ENCODE measurements around the gene SRPRB. TPM values are rescaled to one million over a fixed set of nuclear protein-coding genes. Genes with fewer than 3 reads are reported as not detected.

Gene SRPRB
- total and polyA plus RNA-seq, 9 of the 15 experiments (the other 6 are each of a cell fraction or from before 2014, with no cell fraction given): 29.5 to 66.0 (median 41.4) TPM

DNA sequence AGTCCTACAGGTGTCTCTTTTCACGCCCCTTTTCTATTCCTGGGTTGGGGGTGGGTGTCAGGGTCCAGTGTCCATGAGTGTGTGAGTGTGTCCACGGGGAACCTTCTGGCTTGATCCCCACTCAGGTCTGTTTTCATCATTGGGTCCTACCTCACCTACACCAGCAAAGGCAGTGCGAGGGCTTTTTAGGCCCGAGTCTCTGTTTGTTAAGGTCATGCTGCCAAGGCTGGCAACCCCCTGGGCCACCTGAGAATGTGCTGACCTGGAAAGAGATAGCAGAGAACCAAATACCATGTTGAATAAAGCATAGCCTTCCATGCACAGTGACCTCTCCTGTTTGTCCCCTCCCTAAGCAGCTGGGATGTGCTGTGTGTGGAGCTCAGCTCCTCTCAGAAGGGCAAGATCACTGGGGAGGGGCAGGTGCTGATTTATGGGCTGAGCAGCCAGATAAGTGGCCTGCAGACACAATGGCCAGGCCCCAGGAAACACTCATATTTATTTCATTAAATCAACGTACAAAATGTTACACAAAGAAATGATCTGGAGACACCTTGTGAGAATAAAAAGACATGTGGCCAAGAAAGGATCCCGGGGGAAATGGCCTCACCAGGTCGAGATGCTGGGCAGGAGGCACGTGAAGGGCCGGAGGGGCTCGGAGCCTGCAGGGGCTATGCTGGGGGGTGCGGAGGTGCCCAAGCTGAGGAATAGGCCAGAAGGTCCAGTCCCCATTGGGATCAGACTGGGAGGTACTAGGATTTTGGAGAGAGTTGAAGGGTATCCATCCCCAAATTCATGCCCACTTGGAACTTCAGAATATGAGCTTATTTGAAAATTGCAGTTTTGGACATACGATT, 54.0 kb downstream of the SRPRB start:
- Histone ChIP-seq H2AFZ (ENCODE audit: low read depth, low read length) (no peak overlapping the region), H3K4me3 (no peak overlapping the region), H3K36me3 (ENCODE audit: control insufficient read depth, insufficient read depth, low read length) (no peaks in the 10 kb centered on the region), H3K9ac (ENCODE audit: insufficient read depth in 1 of 2, low read depth in 2 of 2, low read length in 2 of 2) (peak overlapping the region in 1 of 2 experiments; percentile 56; a peak in 1 of 4 replicates), H3K9me1 (ENCODE audit: control insufficient read depth, insufficient read depth, low read length) (no peaks in the 10 kb centered on the region), H3K27ac (ENCODE audit: extremely low read depth, low read depth, low read length) (no peak overlapping the region), H3K27me3 (ENCODE audit: control insufficient read depth in 2 of 2, insufficient read depth in 2 of 2, low read length in 2 of 2) (no peaks in the 10 kb centered on the region), H3K4me2 (ENCODE audit: insufficient read depth, low read length) (no peak overlapping the region), H4K20me1 (replicated peaks; ENCODE audit: control insufficient read depth, insufficient read depth, low read length) (no peaks in the 10 kb centered on the region), H3K4me1 (replicated peaks in 1 of 2; ENCODE audit: control insufficient read depth in 2 of 2, insufficient read depth in 2 of 2, low read length in 2 of 2) (peaks cover 24 to 26% of the 10 kb centered on the region in 2 experiments; a peak in 4 of 5 replicates), H3K9me3 (replicated peaks; ENCODE audit: control insufficient read depth, insufficient read depth, low read depth, low read length) (no peaks in the 10 kb centered on the region), H3K79me2 (ENCODE audit: control insufficient read depth, insufficient read depth, low read length) (no peaks in the 10 kb centered on the region)
- ATAC-seq (peak; percentile 77), DNase-seq (ENCODE audit: extremely low read depth in 1 of 4, low spot score in 3 of 4) (peak in 1 of 4 experiments; percentile 35), FAIRE-seq (peak; percentile 77)
- BruUV-seq (replicated peaks): no TSS peak
- WGBS (ENCODE audit: insufficient coverage, low coverage, missing lambda C conversion rate): 43% methylated on average over 7 of the region's 12 CpGs
- TF ChIP-seq PBX2 (CRISPR knock-in tag; IDR thresholded peaks at IDR 0.05; ENCODE audit: low read depth) (no peak), PBX2 (tag; conservative IDR thresholded peaks at IDR 0.05; ENCODE audit: low read depth) (peak; percentile 85), CSDE1 (IDR thresholded peaks at IDR 0.05) (no peak), KLF10 (CRISPR knock-in tag; IDR thresholded peaks at IDR 0.05) (no peak), ETS2 (tag; IDR thresholded peaks at IDR 0.05; ENCODE audit: borderline replicate concordance, poor library complexity, severe bottlenecking) (no peak), HNRNPK (IDR thresholded peaks at IDR 0.05; ENCODE audit: low read depth, low read length, poor library complexity, severe bottlenecking) (no peak), ZNF274 (IDR thresholded peaks at IDR 0.05; ENCODE audit: borderline replicate concordance, low read depth, low read length) (no peak), IRF2 (CRISPR knock-in tag; IDR thresholded peaks at IDR 0.05) (no peak), MEIS2 (IDR thresholded peaks at IDR 0.05; ENCODE audit: partially characterized antibody) (peak; percentile 93), COPS2 (conservative IDR thresholded peaks at IDR 0.05) (no peak), FOXA1 (IDR thresholded peaks at IDR 0.05; ENCODE audit: borderline replicate concordance) (no peak), HOXB6 (CRISPR knock-in tag; IDR thresholded peaks at IDR 0.05; ENCODE audit: borderline replicate concordance) (no peak)
- TF ChIP-seq, protein P1, sequence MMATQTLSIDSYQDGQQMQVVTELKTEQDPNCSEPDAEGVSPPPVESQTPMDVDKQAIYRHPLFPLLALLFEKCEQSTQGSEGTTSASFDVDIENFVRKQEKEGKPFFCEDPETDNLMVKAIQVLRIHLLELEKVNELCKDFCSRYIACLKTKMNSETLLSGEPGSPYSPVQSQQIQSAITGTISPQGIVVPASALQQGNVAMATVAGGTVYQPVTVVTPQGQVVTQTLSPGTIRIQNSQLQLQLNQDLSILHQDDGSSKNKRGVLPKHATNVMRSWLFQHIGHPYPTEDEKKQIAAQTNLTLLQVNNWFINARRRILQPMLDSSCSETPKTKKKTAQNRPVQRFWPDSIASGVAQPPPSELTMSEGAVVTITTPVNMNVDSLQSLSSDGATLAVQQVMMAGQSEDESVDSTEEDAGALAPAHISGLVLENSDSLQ (IDR thresholded peaks at IDR 0.05): peak; percentile 88
- TF ChIP-seq, protein P2, sequence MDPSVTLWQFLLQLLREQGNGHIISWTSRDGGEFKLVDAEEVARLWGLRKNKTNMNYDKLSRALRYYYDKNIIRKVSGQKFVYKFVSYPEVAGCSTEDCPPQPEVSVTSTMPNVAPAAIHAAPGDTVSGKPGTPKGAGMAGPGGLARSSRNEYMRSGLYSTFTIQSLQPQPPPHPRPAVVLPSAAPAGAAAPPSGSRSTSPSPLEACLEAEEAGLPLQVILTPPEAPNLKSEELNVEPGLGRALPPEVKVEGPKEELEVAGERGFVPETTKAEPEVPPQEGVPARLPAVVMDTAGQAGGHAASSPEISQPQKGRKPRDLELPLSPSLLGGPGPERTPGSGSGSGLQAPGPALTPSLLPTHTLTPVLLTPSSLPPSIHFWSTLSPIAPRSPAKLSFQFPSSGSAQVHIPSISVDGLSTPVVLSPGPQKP (CRISPR knock-in tag; IDR thresholded peaks at IDR 0.05): no peak
- in situ Hi-C loops (cut with MboI) (no loop called here), intact Hi-C loops (cut with micrococcal nuclease) (no loop called here)
- ChIA-PET CTCF (ENCODE audit: low intra/inter-chr PET ratio) (no interaction called here), POLR2A (no interaction called here)
